Measurements from ENCODE around the gene AMIGO1.

Gene AMIGO1

DNA sequence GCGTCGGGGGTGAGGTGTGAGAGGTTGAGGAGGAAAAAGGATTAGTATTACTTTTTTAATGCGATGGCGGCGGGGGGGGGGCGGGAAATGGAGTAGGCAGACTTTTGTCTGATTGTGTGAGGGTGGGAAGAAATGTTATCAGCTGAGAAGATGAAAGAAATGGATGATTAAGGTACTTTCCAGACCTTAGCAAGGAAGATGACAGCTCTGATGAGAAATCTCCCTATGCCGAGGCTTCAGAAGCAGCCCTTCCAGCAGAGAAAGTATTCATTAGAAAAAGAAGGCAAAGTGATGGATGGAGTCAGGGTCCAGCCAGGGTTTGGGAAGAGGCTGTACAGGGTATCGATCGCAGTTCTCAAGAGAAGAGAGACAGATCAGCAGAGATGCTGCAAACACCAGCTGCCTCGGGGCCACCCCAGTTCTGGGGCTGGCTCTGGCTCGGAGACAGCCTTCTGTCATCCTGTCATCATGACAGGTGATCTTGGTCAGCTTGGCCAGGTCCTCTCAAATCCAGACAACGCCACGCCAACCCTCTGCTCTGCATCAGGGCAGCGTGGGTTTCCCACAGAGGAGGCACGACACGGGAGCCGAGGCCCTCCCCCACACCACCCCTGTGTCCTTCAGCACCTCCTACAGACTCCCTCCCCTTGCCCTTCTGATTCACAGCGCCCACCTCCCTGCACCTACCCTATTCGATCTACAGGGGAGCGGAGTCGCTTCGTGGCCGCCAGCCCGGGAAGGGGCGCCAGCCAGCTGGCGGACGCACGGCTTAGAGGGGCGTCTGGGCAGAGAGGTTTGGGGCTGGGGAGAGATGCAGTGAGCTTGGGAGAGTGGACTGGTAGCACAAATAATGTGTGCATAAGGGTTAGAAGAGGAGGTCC lies 26.5 kb downstream of the AMIGO1 start:
- peaks cover 22% of the 10 kb centered on the region for H3K4me1 ChIP-seq (ENCODE audit: low read depth, poor library complexity, severe bottlenecking)
- H2AFZ ChIP-seq (ENCODE audit: low read depth): peak overlapping the region; percentile 99
- peak overlapping the region; percentile 100 for H3K4me2 ChIP-seq
- H4K20me1 ChIP-seq (ENCODE audit: insufficient read depth): no peaks in the 10 kb centered on the region
- peaks cover 29% of the 10 kb centered on the region; the same call in 1 of the 2 replicates for H3K27me3 ChIP-seq (ENCODE audit: insufficient read depth, low read depth)
- no peak overlapping the region; the same call in 1 of the 2 replicates for H3K9ac ChIP-seq
- H3K4me3 ChIP-seq (IDR thresholded peaks at IDR 0.05; ENCODE audit: insufficient read depth, low read depth, low read length): no peak overlapping the region
- peaks cover 9% of the 10 kb centered on the region; the same call in 1 of the 2 replicates for H3K79me2 ChIP-seq (ENCODE audit: insufficient read depth, low read depth)
- no peaks in the 10 kb centered on the region for H3K36me3 ChIP-seq (ENCODE audit: insufficient read depth)
- no peak overlapping the region for H3K27ac ChIP-seq
- TF ChIP-seq, protein P1, sequence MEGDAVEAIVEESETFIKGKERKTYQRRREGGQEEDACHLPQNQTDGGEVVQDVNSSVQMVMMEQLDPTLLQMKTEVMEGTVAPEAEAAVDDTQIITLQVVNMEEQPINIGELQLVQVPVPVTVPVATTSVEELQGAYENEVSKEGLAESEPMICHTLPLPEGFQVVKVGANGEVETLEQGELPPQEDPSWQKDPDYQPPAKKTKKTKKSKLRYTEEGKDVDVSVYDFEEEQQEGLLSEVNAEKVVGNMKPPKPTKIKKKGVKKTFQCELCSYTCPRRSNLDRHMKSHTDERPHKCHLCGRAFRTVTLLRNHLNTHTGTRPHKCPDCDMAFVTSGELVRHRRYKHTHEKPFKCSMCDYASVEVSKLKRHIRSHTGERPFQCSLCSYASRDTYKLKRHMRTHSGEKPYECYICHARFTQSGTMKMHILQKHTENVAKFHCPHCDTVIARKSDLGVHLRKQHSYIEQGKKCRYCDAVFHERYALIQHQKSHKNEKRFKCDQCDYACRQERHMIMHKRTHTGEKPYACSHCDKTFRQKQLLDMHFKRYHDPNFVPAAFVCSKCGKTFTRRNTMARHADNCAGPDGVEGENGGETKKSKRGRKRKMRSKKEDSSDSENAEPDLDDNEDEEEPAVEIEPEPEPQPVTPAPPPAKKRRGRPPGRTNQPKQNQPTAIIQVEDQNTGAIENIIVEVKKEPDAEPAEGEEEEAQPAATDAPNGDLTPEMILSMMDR (conservative IDR thresholded peaks at IDR 0.05; ENCODE audit: low read depth, low read length): no peak

DNA sequence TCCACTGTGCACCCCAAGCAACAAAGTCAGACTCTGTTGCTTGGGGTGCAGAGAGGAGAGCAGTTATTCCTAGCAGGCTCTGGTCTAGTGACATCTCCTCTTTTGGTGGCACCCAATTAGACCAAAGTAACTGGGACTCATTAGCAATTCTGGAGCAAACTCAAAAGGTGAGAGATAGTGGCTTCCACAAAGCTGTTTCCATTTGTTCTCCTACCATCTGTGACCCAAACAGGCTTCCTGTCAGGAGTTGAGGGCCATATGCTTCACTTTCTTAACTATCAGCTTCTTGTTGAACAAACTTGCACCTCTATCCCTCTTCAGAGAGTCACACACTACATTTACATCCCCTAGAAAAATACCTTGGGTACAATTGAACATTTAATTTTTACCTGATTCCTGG lies 27.3 kb downstream of the AMIGO1 start:
- Histone ChIP-seq H3K4me3 (IDR thresholded peaks at IDR 0.05; ENCODE audit: insufficient read depth, low read depth, low read length) (no peak overlapping the region), H3K4me2 (no peak overlapping the region), H4K20me1 (ENCODE audit: insufficient read depth) (no peaks in the 10 kb centered on the region), H3K9ac (no peak overlapping the region), H3K27ac (no peak overlapping the region), H3K79me2 (ENCODE audit: insufficient read depth, low read depth) (peaks cover 9% of the 10 kb centered on the region; the same call in 1 of the 2 replicates), H3K36me3 (ENCODE audit: insufficient read depth) (no peaks in the 10 kb centered on the region), H3K27me3 (ENCODE audit: insufficient read depth, low read depth) (peaks cover 33% of the 10 kb centered on the region; the same call in 1 of the 2 replicates), H2AFZ (ENCODE audit: low read depth) (no peak overlapping the region), H3K4me1 (ENCODE audit: low read depth, poor library complexity, severe bottlenecking) (peaks cover 22% of the 10 kb centered on the region)
- TF ChIP-seq, protein P1 (conservative IDR thresholded peaks at IDR 0.05; ENCODE audit: low read depth, low read length): no peak

DNA sequence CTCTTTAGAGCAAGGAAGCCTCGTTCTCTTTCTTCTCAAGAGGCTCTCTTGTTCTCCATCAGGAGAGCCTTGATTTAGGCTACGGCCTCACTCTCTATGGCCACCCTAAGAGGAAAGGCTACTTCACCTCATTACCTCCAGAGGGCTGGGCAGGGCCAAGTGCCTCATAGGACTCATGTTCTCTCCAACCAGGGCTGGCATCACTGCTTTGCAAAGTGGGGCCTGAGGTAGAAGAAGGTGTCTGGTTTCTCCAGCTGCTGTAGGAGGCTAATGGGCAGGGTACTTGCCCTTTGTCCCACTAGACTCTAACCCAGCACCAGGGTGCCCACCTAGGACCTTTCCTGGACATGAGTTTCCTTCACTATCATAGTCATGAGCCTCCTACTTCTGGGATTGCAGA lies 27.9 kb downstream of the AMIGO1 start:
- Histone ChIP-seq H3K27me3 (ENCODE audit: insufficient read depth, low read depth) (peaks cover 34% of the 10 kb centered on the region; the same call in 1 of the 2 replicates), H3K27ac (no peak overlapping the region), H3K9ac (no peak overlapping the region), H3K4me1 (ENCODE audit: low read depth, poor library complexity, severe bottlenecking) (peaks cover 22% of the 10 kb centered on the region), H3K36me3 (ENCODE audit: insufficient read depth) (no peaks in the 10 kb centered on the region), H2AFZ (ENCODE audit: low read depth) (no peak overlapping the region), H3K4me2 (no peak overlapping the region), H3K4me3 (IDR thresholded peaks at IDR 0.05; ENCODE audit: insufficient read depth, low read depth, low read length) (no peak overlapping the region), H4K20me1 (ENCODE audit: insufficient read depth) (no peaks in the 10 kb centered on the region), H3K79me2 (ENCODE audit: insufficient read depth, low read depth) (peaks cover 9% of the 10 kb centered on the region; the same call in 1 of the 2 replicates)
- TF ChIP-seq, protein P1 (conservative IDR thresholded peaks at IDR 0.05; ENCODE audit: low read depth, low read length): no peak

DNA sequence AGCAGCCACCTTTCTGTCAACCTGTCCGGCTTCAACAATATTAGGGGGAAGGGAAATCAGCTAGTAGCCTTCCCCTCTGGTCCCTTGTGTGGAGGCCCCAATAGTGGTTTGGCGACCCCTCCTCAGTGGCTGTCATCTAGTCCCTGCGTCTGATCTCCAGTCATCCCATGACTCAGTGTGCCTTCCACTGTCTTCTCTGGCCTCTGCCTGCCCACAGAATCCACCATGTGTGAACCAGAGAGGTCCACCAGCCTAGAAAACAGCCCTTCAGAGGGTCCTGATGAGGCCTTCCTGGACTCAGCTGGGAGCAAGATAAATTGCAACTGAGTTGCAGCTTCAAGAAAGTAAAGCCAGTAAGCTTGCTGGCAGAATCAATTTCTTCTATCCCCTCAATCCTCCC lies 29.6 kb downstream of the AMIGO1 start:
- Histone ChIP-seq H3K79me2 (ENCODE audit: insufficient read depth, low read depth) (peaks cover 8% of the 10 kb centered on the region; the same call in 1 of the 2 replicates), H3K27me3 (ENCODE audit: insufficient read depth, low read depth) (peaks cover 38% of the 10 kb centered on the region; the same call in 1 of the 2 replicates), H4K20me1 (ENCODE audit: insufficient read depth) (no peaks in the 10 kb centered on the region), H2AFZ (ENCODE audit: low read depth) (no peak overlapping the region), H3K4me3 (IDR thresholded peaks at IDR 0.05; ENCODE audit: insufficient read depth, low read depth, low read length) (no peak overlapping the region), H3K4me2 (no peak overlapping the region), H3K36me3 (ENCODE audit: insufficient read depth) (no peaks in the 10 kb centered on the region), H3K9ac (no peak overlapping the region), H3K27ac (no peak overlapping the region), H3K4me1 (ENCODE audit: low read depth, poor library complexity, severe bottlenecking) (peaks cover 13% of the 10 kb centered on the region)
- TF ChIP-seq, protein P1 (conservative IDR thresholded peaks at IDR 0.05; ENCODE audit: low read depth, low read length): no peak

Measured in KMS-11 (cell line).